T-helper 17 cell (primary cell): ENCODE data around the gene KRT20. TPM values are rescaled to one million over a fixed set of nuclear protein-coding genes. Genes with fewer than 3 reads are reported as not detected.

ENCODE experiments used
- ATAC-seq: fragments of 150-1000 bp; cut with Tn5 transposase; 2 replicates; pipeline ENCODE4 v1.10.0; 2021; ENCODE audit warnings: mild to moderate bottlenecking, moderate library complexity
- DNase-seq, 3 donors: peaks; one replicate each; pipeline versions ENCODE4 v3.0.0 to v3.0.0-alpha.2; 2020 to 2021
- H3K9me3 ChIP-seq: one replicate; pipeline ENCODE4 v1.7.0; 2013; ENCODE audit warnings: low read length, mild to moderate bottlenecking; ENCODE audit not compliant: control insufficient read depth, poor library complexity, severe bottlenecking
- H3K27ac Mint-ChIP-seq: one replicate; pipeline ENCODE4 v1.8.0; 2022; ENCODE audit warnings: mild to moderate bottlenecking, moderate library complexity, mixed read lengths
- H3K27me3 Mint-ChIP-seq: one replicate; pipeline ENCODE4 v1.8.0; 2022; ENCODE audit warnings: mixed read lengths
- H3K36me3 Mint-ChIP-seq: one replicate; pipeline ENCODE4 v1.8.0; 2022; ENCODE audit warnings: low read depth, mixed read lengths
- H3K4me1 Mint-ChIP-seq: one replicate; pipeline ENCODE4 v1.8.0; 2022; ENCODE audit warnings: mild to moderate bottlenecking, mixed read lengths
- H3K4me3 Mint-ChIP-seq: one replicate; pipeline ENCODE4 v1.8.0; 2022; ENCODE audit warnings: mild to moderate bottlenecking, moderate library complexity, mixed read lengths
- total RNA-seq, 4 donors: library from RNA in 2 of 4; stranded (reverse) in 2 of 4; gene quantifications; one replicate each; pipeline ENCODE4 v1.2.3 and lab custom pipeline; 2022 to 2026

The KRT20 gene
- total RNA-seq, 2 donors from 2014 or later, result not detected

GRCh38 chr17:40830085-40830776, 54.8 kb downstream of the KRT20 start:
- Mint-ChIP-seq H3K4me1 (peaks cover 12% of the 10 kb centered on the region), H3K36me3 (peaks cover 14% of the 10 kb centered on the region), H3K4me3 (no peak overlapping the region), H3K27ac (no peak overlapping the region), H3K27me3 (peaks cover 21% of the 10 kb centered on the region)
- H3K9me3 ChIP-seq, result no peaks in the 10 kb centered on the region
- ATAC-seq (no peak), DNase-seq (no peak)

- no peak overlapping the region for H3K27ac Mint-ChIP-seq
- H3K4me3 Mint-ChIP-seq, result no peak overlapping the region
- peaks cover 11% of the 10 kb centered on the region for H3K4me1 Mint-ChIP-seq
- DNase-seq, result no peak
- H3K36me3 Mint-ChIP-seq, result peaks cover 8% of the 10 kb centered on the region
- H3K9me3 ChIP-seq, result no peaks in the 10 kb centered on the region
- peaks cover 22% of the 10 kb centered on the region for H3K27me3 Mint-ChIP-seq
- no peak for ATAC-seq
Observed at GRCh38 chr17:40828454-40829044, 56.5 kb downstream of the KRT20 start.

DNA sequence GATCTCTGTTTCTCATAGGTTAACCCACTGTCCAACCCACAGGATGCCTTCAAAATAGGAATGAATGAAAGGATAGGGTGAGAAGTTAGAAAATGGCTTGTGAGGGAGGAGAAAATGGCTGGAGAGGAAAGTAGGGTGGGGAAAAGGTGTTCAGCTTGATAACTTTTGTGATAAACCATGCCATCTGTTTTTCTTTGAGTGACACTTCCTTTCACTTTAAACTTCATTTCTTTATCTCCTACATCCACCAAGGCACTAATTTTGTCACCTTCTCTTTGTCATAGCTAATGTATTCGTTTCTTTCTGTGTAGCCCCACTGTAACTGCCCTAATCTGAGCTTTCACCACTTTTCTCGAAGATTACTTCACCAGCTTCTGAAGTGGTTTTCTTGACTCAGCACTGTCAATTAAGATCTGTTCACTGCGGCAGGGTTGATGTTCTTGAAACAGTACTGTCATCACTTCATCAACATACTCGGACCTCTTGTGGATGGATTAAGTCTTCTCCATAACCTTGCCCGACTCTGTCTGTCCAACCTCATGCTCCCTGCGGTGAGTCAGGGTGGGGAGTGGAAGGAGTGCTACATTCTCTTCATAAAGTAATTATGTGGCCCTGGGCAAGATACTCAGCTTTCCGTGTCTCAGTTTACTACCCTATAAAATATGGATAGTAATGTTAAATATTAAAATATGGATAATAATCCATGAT, 57.1 kb downstream of the KRT20 start:
- Mint-ChIP-seq H3K27ac (no peak overlapping the region), H3K4me1 (peaks cover 9% of the 10 kb centered on the region), H3K27me3 (peaks cover 22% of the 10 kb centered on the region), H3K36me3 (peaks cover 8% of the 10 kb centered on the region), H3K4me3 (no peak overlapping the region)
- no peaks in the 10 kb centered on the region for H3K9me3 ChIP-seq
- ATAC-seq, result no peak
- no peak for DNase-seq

Other genes starting within 250 kb of the KRT20 start
- 10 to 100 TPM; 60.0 to 77.5 TPM for gene SMARCE1, start 237.4 kb downstream of the KRT20 start, total RNA-seq
- not detected for gene KRT222, start 220.1 kb downstream of the KRT20 start, total RNA-seq
- not detected for gene KRT24, start 181.5 kb downstream of the KRT20 start, total RNA-seq
- gene KRT25, start 129.9 kb downstream of the KRT20 start, total RNA-seq, result not detected
- gene KRT26, start 113.0 kb downstream of the KRT20 start, total RNA-seq, result not detected
- not detected for gene KRT27, start 102.7 kb downstream of the KRT20 start, total RNA-seq
- gene KRT28, start 85.3 kb downstream of the KRT20 start, total RNA-seq, result not detected
- 10 to 100 TPM; 25.2 to 28.3 TPM for gene KRT10, start 62.6 kb downstream of the KRT20 start, total RNA-seq
- not detected for gene KRT12, start 18.0 kb downstream of the KRT20 start, total RNA-seq
- not detected for gene KRT23, start 52.4 kb upstream of the KRT20 start, total RNA-seq
- not detected for gene KRT39, start 81.7 kb upstream of the KRT20 start, total RNA-seq
- gene KRT40, start 99.1 kb upstream of the KRT20 start, total RNA-seq, result not detected
- not detected for gene KRTAP3-3, start 108.9 kb upstream of the KRT20 start, total RNA-seq
- not detected for gene KRTAP3-2, start 114.7 kb upstream of the KRT20 start, total RNA-seq
- not detected for gene KRTAP3-1, start 123.9 kb upstream of the KRT20 start, total RNA-seq
- gene KRTAP1-5, start 142.0 kb upstream of the KRT20 start, total RNA-seq, result not detected
- not detected for gene KRTAP1-4, start 145.0 kb upstream of the KRT20 start, total RNA-seq
- gene KRTAP1-3, start 149.6 kb upstream of the KRT20 start, total RNA-seq, result not detected
- not detected for gene KRTAP1-1, start 156.2 kb upstream of the KRT20 start, total RNA-seq
- not detected for gene KRTAP2-1, start 162.1 kb upstream of the KRT20 start, total RNA-seq
- not detected for gene KRTAP2-2, start 170.0 kb upstream of the KRT20 start, total RNA-seq
- not detected for gene KRTAP2-3, start 174.9 kb upstream of the KRT20 start, total RNA-seq
- not detected for gene KRTAP2-4, start 180.6 kb upstream of the KRT20 start, total RNA-seq
- not detected for gene KRTAP4-7, start 198.9 kb upstream of the KRT20 start, total RNA-seq
- not detected for gene KRTAP4-8, start 212.9 kb upstream of the KRT20 start, total RNA-seq
- gene KRTAP4-16, start 217.0 kb upstream of the KRT20 start, total RNA-seq, result not detected
- gene KRTAP4-9, start 220.1 kb upstream of the KRT20 start, total RNA-seq, result not detected
- gene KRTAP4-11, start 233.1 kb upstream of the KRT20 start, total RNA-seq, result not detected
- gene KRTAP4-12, start 238.9 kb upstream of the KRT20 start, total RNA-seq, result not detected